DOHH2 (cell line): ENCODE data around the gene CLTCL1.

Experiments
- H3F3A ChIP-seq: fragments of 200-600 bp; sonication (generic), shearing (Covaris generic); 2 replicates; pipeline ENCODE4 v1.6.0; 2016; ENCODE audit warnings: antibody characterized with exemption, mild to moderate bottlenecking; ENCODE audit not compliant: control insufficient read depth, insufficient read depth
- H3K27ac ChIP-seq: fragments of 200-600 bp; sonication (generic); 2 replicates; pipeline ENCODE4 v1.5.1; 2014; ENCODE audit warnings: low read depth, mild to moderate bottlenecking, low read length, moderate library complexity
- H3K27me3 ChIP-seq: fragments of 200-600 bp; sonication (generic); 2 replicates; pipeline ENCODE4 v1.6.1; 2014; ENCODE audit warnings: mild to moderate bottlenecking, low read length, mixed read lengths; ENCODE audit not compliant: control insufficient read depth
- H3K36me3 ChIP-seq: fragments of 200-600 bp; sonication (generic); 2 replicates; pipeline ENCODE4 v1.6.1; 2014; ENCODE audit warnings: mild to moderate bottlenecking, low read length, moderate library complexity, mixed read lengths; ENCODE audit not compliant: control insufficient read depth
- H3K4me1 ChIP-seq: fragments of 200-600 bp; sonication (generic); 2 replicates; pipeline ENCODE4 v1.6.1; 2014; ENCODE audit warnings: mild to moderate bottlenecking, low read length, mixed read lengths; ENCODE audit not compliant: control insufficient read depth
- H3K4me2 ChIP-seq: fragments of 200-600 bp; sonication (generic); 2 replicates; pipeline ENCODE4 v1.6.0; 2014; ENCODE audit warnings: mild to moderate bottlenecking, low read length, moderate library complexity
- H3K4me3 ChIP-seq: fragments of 200-600 bp; sonication (generic); 2 replicates; pipeline ENCODE4 v1.5.1; 2014; ENCODE audit warnings: mild to moderate bottlenecking, low read length, mixed read lengths
- H3K79me2 ChIP-seq: fragments of 200-600 bp; sonication (generic); 2 replicates; pipeline ENCODE4 v1.6.1; 2014; ENCODE audit warnings: mild to moderate bottlenecking, low read length, mixed read lengths; ENCODE audit not compliant: control insufficient read depth
- H3K9me2 ChIP-seq: fragments of 200-600 bp; sonication (generic); replicated peaks from 2 replicates; pipeline ENCODE4 v1.6.1; 2014; ENCODE audit warnings: mild to moderate bottlenecking, low read length, mixed read lengths; ENCODE audit not compliant: control insufficient read depth
- H3K9me3 ChIP-seq: fragments of 200-600 bp; sonication (generic); 2 replicates; pipeline ENCODE4 v1.6.1; 2014; ENCODE audit warnings: antibody characterized with exemption, low read length, mixed read lengths; ENCODE audit not compliant: control insufficient read depth, insufficient read depth
- H4K20me1 ChIP-seq: fragments of 200-600 bp; sonication (generic); 2 replicates; pipeline ENCODE4 v1.6.0; 2014; ENCODE audit warnings: low read depth, mild to moderate bottlenecking, antibody characterized with exemption, low read length, moderate library complexity; ENCODE audit not compliant: control insufficient read depth, insufficient read depth
- CTCF ChIP-seq: fragments of 200-600 bp; sonication (generic); IDR thresholded peaks from one replicate; pipeline ENCODE4 v1.5.1; 2014; ENCODE audit warnings: antibody characterized with exemption, mild to moderate bottlenecking, low read depth, low read length; ENCODE audit not compliant: poor library complexity, severe bottlenecking
- EZH2phosphoT487 ChIP-seq: fragments of 200-600 bp; sonication (generic); IDR thresholded peaks from 2 replicates; pipeline ENCODE4 v1.6.1; 2017; ENCODE audit warnings: borderline replicate concordance, mild to moderate bottlenecking, antibody characterized with exemption, low read length, moderate library complexity, mixed read lengths

CLTCL1 gene

GRCh38 chr22:19178065-19178656 is 113.4 kb downstream of the CLTCL1 start:
- Histone ChIP-seq H3K79me2 (peaks cover 52% of the 10 kb centered on the region), H3K9me3 (no peaks in the 10 kb centered on the region), H3K27ac (peak overlapping the region; percentile 54), H3K4me3 (peak overlapping the region; percentile 85), H3K27me3 (no peaks in the 10 kb centered on the region), H3F3A (peaks cover 8% of the 10 kb centered on the region), H3K9me2 (no peaks in the 10 kb centered on the region), H4K20me1 (peaks cover 3% of the 10 kb centered on the region; the same call in 1 of the 2 replicates), H3K4me1 (peaks cover 55% of the 10 kb centered on the region), H3K36me3 (peaks cover 42% of the 10 kb centered on the region), H3K4me2 (peak overlapping the region; percentile 88)
- TF ChIP-seq EZH2phosphoT487 (no peak), CTCF (no peak)

- Histone ChIP-seq H3K27ac (peak overlapping the region; percentile 54), H3K4me3 (peak overlapping the region; percentile 85), H3K79me2 (peaks cover 59% of the 10 kb centered on the region), H3K27me3 (no peaks in the 10 kb centered on the region), H3K4me1 (peaks cover 58% of the 10 kb centered on the region), H3K9me2 (no peaks in the 10 kb centered on the region), H3K9me3 (no peaks in the 10 kb centered on the region), H3K36me3 (peaks cover 50% of the 10 kb centered on the region), H3K4me2 (peak overlapping the region; percentile 88), H3F3A (peaks cover 8% of the 10 kb centered on the region), H4K20me1 (peaks cover 9% of the 10 kb centered on the region; the same call in 1 of the 2 replicates)
- TF ChIP-seq CTCF (no peak), EZH2phosphoT487 (no peak)
Observed at GRCh38 chr22:19177164-19178064, 114.1 kb downstream of the CLTCL1 start.

- Histone ChIP-seq H3K4me1 (peaks cover 54% of the 10 kb centered on the region), H3K4me2 (peak overlapping the region; percentile 88), H4K20me1 (peaks cover 10% of the 10 kb centered on the region; the same call in 1 of the 2 replicates)
Observed at GRCh38 chr22:19176732-19177131, 114.8 kb downstream of the CLTCL1 start.

More at GRCh38 chr22:19176732-19177131, 114.8 kb downstream of the CLTCL1 start:
- H3K9me3 ChIP-seq, result no peaks in the 10 kb centered on the region
- H3K27ac ChIP-seq, result no peak overlapping the region
- peak overlapping the region; percentile 85; the same call in 1 of the 2 replicates for H3K4me3 ChIP-seq
- H3K79me2 ChIP-seq, result peaks cover 66% of the 10 kb centered on the region
- H3K27me3 ChIP-seq, result no peaks in the 10 kb centered on the region
- peaks cover 8% of the 10 kb centered on the region for H3F3A ChIP-seq
- no peak for TF ChIP-seq EZH2phosphoT487
- no peak for TF ChIP-seq CTCF
- H3K9me2 ChIP-seq, result no peaks in the 10 kb centered on the region
- H3K36me3 ChIP-seq, result peaks cover 54% of the 10 kb centered on the region
